Fibroblast of pulmonary artery (primary cell): ENCODE data around the gene MTERF4.

Source experiments
- DNase-seq: peaks from one replicate; pipeline ENCODE4 v3.0.0-alpha.2; 2010; ENCODE audit warnings: low read depth
- H3K4me3 ChIP-seq: replicated peaks from 2 replicates; pipeline ENCODE4 v1.5.1; 2011; ENCODE audit warnings: low read depth, mild to moderate bottlenecking, control low read depth, low read length, moderate library complexity
- CTCF ChIP-seq: IDR thresholded peaks from 2 replicates; pipeline ENCODE4 v1.5.1; 2011; ENCODE audit warnings: mild to moderate bottlenecking, control low read depth, low read length, inconsistent platforms; ENCODE audit errors: missing control alignments

MTERF4 gene

GRCh38 chr2:241139531-241140444, 37.7 kb upstream of the MTERF4 start:
- H3K4me3 ChIP-seq = no peak overlapping the region
- TF ChIP-seq CTCF = no peak
- no peak for DNase-seq

- no peak for TF ChIP-seq CTCF
- no peak overlapping the region for H3K4me3 ChIP-seq
- no peak for DNase-seq
Measured at GRCh38 chr2:241138471-241138870, 36.4 kb upstream of the MTERF4 start.

- no peak for DNase-seq
- TF ChIP-seq CTCF = no peak
- H3K4me3 ChIP-seq = no peak overlapping the region
Measured at GRCh38 chr2:241137276-241138190, 35.4 kb upstream of the MTERF4 start.

GRCh38 chr2:241136661-241137260, 34.7 kb upstream of the MTERF4 start:
- H3K4me3 ChIP-seq = no peak overlapping the region
- TF ChIP-seq CTCF = no peak
- DNase-seq = no peak

- no peak for DNase-seq
- no peak for TF ChIP-seq CTCF
- H3K4me3 ChIP-seq = no peak overlapping the region
Measured at GRCh38 chr2:241136191-241136590, 34.1 kb upstream of the MTERF4 start.

GRCh38 chr2:241135737-241136136, 33.6 kb upstream of the MTERF4 start:
- no peak for DNase-seq
- H3K4me3 ChIP-seq = no peak overlapping the region
- no peak for TF ChIP-seq CTCF
